T-helper 1 cell (primary cell): ENCODE measurements around the gene ROS1.
A peak's percentile ranks its signal among the peaks of the same experiment; 100 is the strongest.
"Not testable (repeated sequence)": the region's sequence is repeated elsewhere in the genome, so short reads cannot be mapped to it uniquely, and the experiment has no call there.

Experiments
- DNase-seq, 5 donors: peaks; one replicate each; pipeline ENCODE4 v3.0.0-alpha.2; 2012 to 2020

The ROS1 gene

DNA sequence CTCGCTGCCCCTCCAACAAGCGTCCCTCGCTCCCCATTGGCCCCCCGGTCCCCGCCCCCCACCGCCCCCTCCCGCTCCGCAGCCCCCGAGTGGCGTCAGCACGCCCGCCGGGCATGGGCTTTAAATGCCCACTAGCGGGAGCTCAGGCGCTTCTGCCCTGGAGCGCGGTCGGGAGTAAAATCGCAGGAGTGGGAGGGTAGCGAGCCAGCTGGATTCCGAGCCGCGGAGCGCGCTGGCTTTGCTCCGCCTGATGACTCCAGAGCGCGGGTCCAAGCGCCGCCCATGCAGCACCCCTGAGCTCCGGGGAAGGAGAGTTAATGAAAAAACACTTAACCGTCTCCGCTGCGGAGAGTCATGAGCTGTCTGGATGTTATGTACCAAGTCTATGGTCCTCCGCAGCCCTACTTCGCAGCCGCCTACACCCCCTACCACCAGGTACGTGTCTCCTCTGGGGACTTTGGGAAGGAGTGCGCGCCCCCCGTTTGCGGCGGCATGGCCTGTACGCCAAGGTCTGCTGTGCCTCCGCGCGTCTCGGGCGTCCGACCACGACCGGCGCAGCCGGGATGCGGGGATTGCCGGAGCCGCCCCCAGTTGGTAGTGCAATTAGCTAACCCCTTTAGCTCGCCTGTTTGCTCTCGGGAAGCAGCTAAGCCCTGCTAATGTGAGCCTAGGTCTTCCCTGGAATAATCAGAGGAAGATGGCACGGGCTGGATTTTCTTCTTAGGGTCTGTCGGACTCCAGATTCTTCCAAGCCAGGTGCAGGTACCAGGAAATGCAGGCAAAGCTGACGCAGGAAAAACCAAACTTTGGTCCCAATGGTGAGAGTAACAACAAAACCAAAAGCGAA is 160.1 kb downstream of the ROS1 start, which contains the start of gene VGLL2:
Gene VGLL2, plus strand, starts transcription at position 149 of the 847 bp plus-strand sequence. Its CDS starts 206 bp downstream, at position 355.
- DNase-seq = no peak

DNA sequence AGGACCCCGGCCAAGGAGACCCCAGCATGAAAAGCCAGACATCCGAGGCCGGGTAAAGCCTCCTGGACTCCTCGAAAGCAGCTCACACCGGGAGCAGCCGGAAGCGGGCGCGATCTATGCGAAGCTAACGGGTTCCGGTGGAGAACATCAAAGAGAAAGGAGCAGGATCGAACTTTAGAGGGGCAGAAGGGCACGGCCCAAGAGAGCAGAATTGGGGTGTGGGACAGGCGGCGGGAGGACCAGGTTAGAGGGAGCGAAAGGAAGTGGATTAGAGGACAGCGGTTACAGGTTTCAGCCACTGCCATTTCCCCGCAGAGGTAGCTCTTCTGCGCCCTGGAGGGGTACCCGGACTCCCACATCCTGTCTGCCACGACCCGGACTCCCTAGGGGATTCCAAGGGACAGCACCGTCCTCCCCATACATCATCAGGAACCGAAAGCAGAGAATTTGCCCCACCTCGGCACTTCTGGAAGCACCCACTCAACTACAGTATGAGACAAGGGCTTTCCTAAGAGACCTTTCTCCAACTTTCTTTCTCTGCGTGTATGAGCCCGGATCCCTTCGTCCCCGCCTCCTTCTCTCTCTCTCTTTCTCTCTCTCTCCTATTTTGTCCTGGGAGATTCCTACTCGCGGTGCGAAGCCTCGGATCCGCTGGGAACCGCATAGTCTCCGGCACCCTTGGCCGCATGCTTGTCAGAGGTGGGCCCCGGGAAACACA is 160.9 kb downstream of the ROS1 start:
- peak in 1 of 5 donors; percentile 2 for DNase-seq

GRCh38 chr6:117264369-117264691 is 161.4 kb downstream of the ROS1 start:
- DNase-seq = no peak

GRCh38 chr6:117263353-117263927 is 162.3 kb downstream of the ROS1 start:
- no peak for DNase-seq

GRCh38 chr6:117262799-117263198 is 162.9 kb downstream of the ROS1 start:
- DNase-seq = no peak

- DNase-seq = no peak
Observed at GRCh38 chr6:117253785-117254184, 172.0 kb downstream of the ROS1 start.

- not testable (repeated sequence) for DNase-seq
Observed at GRCh38 chr6:117244979-117245378, 180.8 kb downstream of the ROS1 start.

GRCh38 chr6:117244571-117244970 is 181.2 kb downstream of the ROS1 start:
- DNase-seq = not testable (repeated sequence)
